Measurements from ENCODE around the gene GRB10.
A peak's percentile ranks its signal among the peaks of the same experiment; 100 is the strongest.
"Not testable (repeated sequence)": the region's sequence is repeated elsewhere in the genome, so short reads cannot be mapped to it uniquely, and the experiment has no call there.

GRB10 gene

GRCh38 chr7:50743016-50743415 lies 39.7 kb downstream of the GRB10 start:
- no peak for FAIRE-seq

GRCh38 chr7:50742401-50742800 lies 40.3 kb downstream of the GRB10 start:
- FAIRE-seq = no peak

GRCh38 chr7:50739744-50740435 lies 42.8 kb downstream of the GRB10 start:
- FAIRE-seq = no peak

- FAIRE-seq = peak; percentile 98
Measured at GRCh38 chr7:50738932-50739331, 43.8 kb downstream of the GRB10 start.

GRCh38 chr7:50735836-50736235 lies 46.9 kb downstream of the GRB10 start:
- not testable (repeated sequence) for FAIRE-seq

GRCh38 chr7:50735333-50735732 lies 47.4 kb downstream of the GRB10 start:
- FAIRE-seq = no peak

GRCh38 chr7:50734246-50734645 lies 48.5 kb downstream of the GRB10 start:
- FAIRE-seq = no peak

- no peak for FAIRE-seq
Measured at GRCh38 chr7:50733552-50733951, 49.1 kb downstream of the GRB10 start.

- FAIRE-seq = no peak
Measured at GRCh38 chr7:50731703-50732582, 50.8 kb downstream of the GRB10 start.

- no peak for FAIRE-seq
Measured at GRCh38 chr7:50730446-50731400, 52.0 kb downstream of the GRB10 start.

- FAIRE-seq = no peak
Measured at GRCh38 chr7:50729962-50730361, 52.7 kb downstream of the GRB10 start.

- FAIRE-seq = no peak
Measured at GRCh38 chr7:50728184-50728583, 54.5 kb downstream of the GRB10 start.

- FAIRE-seq = no peak
Measured at GRCh38 chr7:50727711-50728110, 55.0 kb downstream of the GRB10 start.

- no peak for FAIRE-seq
Measured at GRCh38 chr7:50727072-50727471, 55.6 kb downstream of the GRB10 start.

GRCh38 chr7:50725774-50726173 lies 56.9 kb downstream of the GRB10 start:
- FAIRE-seq = no peak

- no peak for FAIRE-seq
Measured at GRCh38 chr7:50724526-50725520, 57.9 kb downstream of the GRB10 start.

GRCh38 chr7:50723888-50724287 lies 58.8 kb downstream of the GRB10 start:
- no peak for FAIRE-seq

GRCh38 chr7:50723173-50723572 lies 59.5 kb downstream of the GRB10 start:
- no peak for FAIRE-seq

GRCh38 chr7:50721661-50722259 lies 60.9 kb downstream of the GRB10 start:
- FAIRE-seq = no peak

- no peak for FAIRE-seq
Measured at GRCh38 chr7:50721160-50721559, 61.5 kb downstream of the GRB10 start.

- no peak for FAIRE-seq
Measured at GRCh38 chr7:50720295-50720694, 62.4 kb downstream of the GRB10 start.
